SJCRH30 (cell line): ENCODE results near the gene FLT1. TPM values are rescaled to one million over a fixed set of nuclear protein-coding genes. Genes with fewer than 3 reads are reported as not detected.
A peak's percentile ranks its signal among the peaks of the same experiment; 100 is the strongest.

Experiments
- DNase-seq, 2 experiments: peaks; one replicate each; pipeline ENCODE4 v3.0.0-alpha.2; 2015 to 2020
- H3K27ac ChIP-seq: fragments of 250-450 bp; sonication (Bioruptor Pico); 2 replicates; pipeline ENCODE4 v1.5.1; 2020; ENCODE audit warnings: mild to moderate bottlenecking, moderate library complexity
- H3K27me3 ChIP-seq: fragments of 250-450 bp; sonication (Bioruptor Pico); 2 replicates; pipeline ENCODE4 v1.5.1; 2020; ENCODE audit warnings: mild to moderate bottlenecking, moderate library complexity
- H3K36me3 ChIP-seq: fragments of 250-450 bp; sonication (Bioruptor Pico); 2 replicates; pipeline ENCODE4 v1.5.1; 2020; ENCODE audit warnings: mild to moderate bottlenecking, moderate library complexity
- H3K4me1 ChIP-seq: fragments of 250-450 bp; sonication (Bioruptor Pico); 2 replicates; pipeline ENCODE4 v1.5.1; 2020; ENCODE audit warnings: mild to moderate bottlenecking, moderate library complexity
- H3K4me3 ChIP-seq: fragments of 250-450 bp; sonication (Bioruptor Pico); 2 replicates; pipeline ENCODE4 v1.5.1; 2020; ENCODE audit warnings: mild to moderate bottlenecking, moderate library complexity
- H3K9me3 ChIP-seq: fragments of 250-450 bp; sonication (Bioruptor Pico); replicated peaks from 2 replicates; pipeline ENCODE4 v1.5.1; 2020; ENCODE audit warnings: mild to moderate bottlenecking, moderate library complexity
- total RNA-seq: library from RNA; depleted of rRNA; stranded (reverse); fragments of >200 nt; shearing (Covaris generic); gene quantifications from 2 replicates; pipeline ENCODE4 v1.2.3, GENCODE V29; 2014

FLT1 gene
- total RNA-seq, 1 experiment from 2014 or later: 0.36 TPM

GRCh38 chr13:28322256-28322905 is 172.5 kb downstream of the FLT1 start:
- no peaks in the 10 kb centered on the region for H3K36me3 ChIP-seq
- H3K27me3 ChIP-seq: no peaks in the 10 kb centered on the region
- H3K9me3 ChIP-seq: no peaks in the 10 kb centered on the region
- peaks cover 38% of the 10 kb centered on the region for H3K4me1 ChIP-seq
- H3K27ac ChIP-seq: no peak overlapping the region
- no peak for DNase-seq
- H3K4me3 ChIP-seq: no peak overlapping the region

- H3K9me3 ChIP-seq: no peaks in the 10 kb centered on the region
- peak in 1 of 2 experiments; percentile 54 for DNase-seq
- no peak overlapping the region for H3K4me3 ChIP-seq
- H3K27me3 ChIP-seq: no peaks in the 10 kb centered on the region
- peaks cover 39% of the 10 kb centered on the region for H3K4me1 ChIP-seq
- no peaks in the 10 kb centered on the region for H3K36me3 ChIP-seq
- no peak overlapping the region for H3K27ac ChIP-seq
Observed at GRCh38 chr13:28321756-28322155, 173.2 kb downstream of the FLT1 start.

DNA sequence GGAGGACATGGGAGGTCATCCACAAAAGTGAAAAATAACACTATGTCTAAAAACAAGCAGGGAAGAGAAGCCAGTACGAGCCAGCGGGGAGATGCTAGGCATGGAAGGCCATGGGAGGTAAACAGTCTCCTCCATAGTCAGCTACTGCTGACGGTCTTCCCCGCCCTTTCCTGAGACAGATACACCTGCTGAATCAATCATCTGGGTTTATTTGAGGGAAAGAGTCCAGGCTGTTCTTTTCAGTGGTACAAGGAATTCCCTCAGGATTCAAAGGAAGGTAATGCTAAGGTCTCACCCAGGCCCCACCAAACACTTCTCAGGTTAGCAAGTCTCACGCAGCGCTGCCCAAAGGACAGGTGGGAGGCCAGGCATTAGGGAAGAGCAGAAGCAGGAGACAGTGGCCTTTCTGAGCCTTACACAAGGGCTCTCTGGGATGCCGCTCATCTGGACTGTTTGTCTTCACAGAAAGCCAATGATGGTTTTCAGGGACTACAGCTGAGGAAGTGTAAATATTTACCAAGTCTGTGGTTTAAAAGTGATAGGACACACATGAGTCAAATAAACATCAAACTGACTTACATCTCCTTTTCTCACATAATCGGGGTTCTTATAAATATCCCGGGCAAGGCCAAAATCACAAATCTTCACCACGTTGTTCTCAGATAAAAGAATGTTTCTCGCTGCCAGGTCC is 173.9 kb downstream of the FLT1 start:
- peak in 1 of 2 experiments; percentile 57 for DNase-seq
- peaks cover 39% of the 10 kb centered on the region for H3K4me1 ChIP-seq
- H3K27me3 ChIP-seq: no peaks in the 10 kb centered on the region
- no peak overlapping the region for H3K27ac ChIP-seq
- no peak overlapping the region for H3K4me3 ChIP-seq
- H3K36me3 ChIP-seq: no peaks in the 10 kb centered on the region
- no peaks in the 10 kb centered on the region for H3K9me3 ChIP-seq

DNA sequence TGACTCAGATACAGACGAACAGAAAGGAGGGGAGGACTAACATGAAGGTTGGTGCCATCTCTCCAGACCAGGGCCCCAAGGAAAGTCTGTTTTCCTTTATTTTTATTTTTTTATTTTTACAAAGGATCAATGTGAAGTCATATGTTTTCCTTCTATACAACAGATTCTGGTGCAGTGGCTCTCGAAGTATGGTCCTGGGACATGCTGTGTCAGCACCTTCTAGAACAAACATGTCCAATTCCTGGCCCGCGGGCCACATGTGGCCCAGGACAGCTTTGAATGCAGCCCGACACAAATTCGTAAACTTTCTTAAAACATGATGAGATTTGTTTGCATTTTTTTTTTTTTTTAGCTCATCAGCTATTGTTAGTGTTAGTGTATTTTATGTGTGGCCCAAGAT is 174.7 kb downstream of the FLT1 start:
- Histone ChIP-seq H3K4me3 (no peak overlapping the region), H3K27me3 (no peaks in the 10 kb centered on the region), H3K27ac (no peak overlapping the region), H3K9me3 (no peaks in the 10 kb centered on the region), H3K4me1 (peaks cover 39% of the 10 kb centered on the region), H3K36me3 (no peaks in the 10 kb centered on the region)
- no peak for DNase-seq

- Histone ChIP-seq H3K4me1 (peaks cover 39% of the 10 kb centered on the region), H3K36me3 (no peaks in the 10 kb centered on the region), H3K9me3 (no peaks in the 10 kb centered on the region), H3K27me3 (no peaks in the 10 kb centered on the region), H3K4me3 (no peak overlapping the region), H3K27ac (no peak overlapping the region)
- DNase-seq: no peak
Observed at GRCh38 chr13:28319528-28319927, 175.4 kb downstream of the FLT1 start.

DNA sequence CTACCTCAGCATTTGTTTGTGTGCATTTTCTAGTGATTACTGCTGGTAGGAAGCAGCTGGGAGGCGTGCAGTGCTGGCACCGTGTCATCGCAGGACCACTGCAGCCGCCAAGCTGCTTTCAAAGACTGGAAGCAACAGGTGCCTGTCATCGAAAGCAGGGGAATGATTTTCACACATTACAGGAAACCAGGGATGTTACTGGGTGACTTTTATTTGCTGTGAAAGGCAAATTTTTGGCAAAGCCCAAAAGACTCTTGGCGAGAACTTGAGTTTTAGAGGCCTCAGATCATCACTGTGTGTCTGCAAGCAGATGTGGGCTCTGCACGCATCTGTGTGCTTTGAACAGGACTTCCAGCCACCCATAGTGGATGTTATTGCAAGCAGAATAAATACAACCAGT is 176.4 kb downstream of the FLT1 start:
- Histone ChIP-seq H3K27me3 (no peaks in the 10 kb centered on the region), H3K27ac (peak overlapping the region; percentile 29), H3K9me3 (no peaks in the 10 kb centered on the region), H3K4me1 (peaks cover 39% of the 10 kb centered on the region), H3K36me3 (no peaks in the 10 kb centered on the region), H3K4me3 (no peak overlapping the region)
- DNase-seq: peak; percentile 86 to 92

GRCh38 chr13:28316836-28317235 is 178.1 kb downstream of the FLT1 start:
- Histone ChIP-seq H3K27ac (no peak overlapping the region), H3K27me3 (no peaks in the 10 kb centered on the region), H3K4me3 (no peak overlapping the region), H3K36me3 (no peaks in the 10 kb centered on the region), H3K4me1 (peaks cover 35% of the 10 kb centered on the region), H3K9me3 (no peaks in the 10 kb centered on the region)
- no peak for DNase-seq

- Histone ChIP-seq H3K27ac (no peak overlapping the region), H3K27me3 (no peaks in the 10 kb centered on the region), H3K4me3 (no peak overlapping the region), H3K4me1 (peaks cover 28% of the 10 kb centered on the region), H3K36me3 (no peaks in the 10 kb centered on the region), H3K9me3 (no peaks in the 10 kb centered on the region)
- DNase-seq: no peak
Observed at GRCh38 chr13:28316129-28316528, 178.8 kb downstream of the FLT1 start.

DNA sequence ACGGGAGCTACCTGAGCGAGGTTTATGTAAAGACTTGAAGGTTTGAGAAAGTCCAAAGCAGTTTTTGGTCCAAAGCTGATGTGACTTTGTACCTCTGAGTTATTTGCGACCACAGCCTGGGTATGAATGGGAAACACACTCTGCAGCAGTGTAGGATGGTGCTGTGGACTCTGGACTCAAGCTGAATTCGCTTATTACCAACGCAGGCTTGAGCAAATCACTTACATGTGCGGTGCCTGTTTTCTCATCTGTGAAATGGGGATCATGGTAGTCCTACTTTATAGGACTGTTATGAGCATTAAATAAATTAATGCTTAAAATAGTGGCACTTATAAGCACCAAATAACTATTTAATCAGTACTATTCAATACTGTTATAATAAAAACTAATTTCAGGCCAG is 180.0 kb downstream of the FLT1 start:
- H3K36me3 ChIP-seq: no peaks in the 10 kb centered on the region
- no peaks in the 10 kb centered on the region for H3K9me3 ChIP-seq
- no peaks in the 10 kb centered on the region for H3K27me3 ChIP-seq
- H3K4me1 ChIP-seq: peaks cover 21% of the 10 kb centered on the region
- H3K27ac ChIP-seq: no peak overlapping the region
- no peak for DNase-seq
- no peak overlapping the region for H3K4me3 ChIP-seq

DNA sequence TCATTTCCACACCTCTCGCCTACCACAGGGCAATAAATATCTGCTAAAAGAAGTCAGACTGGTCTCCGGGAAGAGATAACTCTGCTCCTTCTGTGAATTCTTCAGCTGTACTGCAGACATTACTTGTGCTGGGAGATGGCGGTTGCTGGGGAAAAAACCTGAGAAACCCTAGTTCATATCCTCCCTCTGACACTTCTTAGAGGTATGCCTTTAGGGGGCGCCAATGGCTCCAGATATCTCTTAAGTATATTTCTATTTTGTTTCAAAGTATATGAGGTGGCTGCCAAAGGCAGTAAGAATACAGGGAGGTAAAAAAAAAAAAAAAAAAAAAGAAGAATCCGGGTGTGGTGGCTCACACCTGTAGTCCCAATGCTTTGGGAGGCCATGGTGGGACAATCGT is 181.3 kb downstream of the FLT1 start:
- Histone ChIP-seq H3K4me3 (no peak overlapping the region), H3K36me3 (no peaks in the 10 kb centered on the region), H3K27me3 (no peaks in the 10 kb centered on the region), H3K9me3 (no peaks in the 10 kb centered on the region), H3K4me1 (peaks cover 11% of the 10 kb centered on the region), H3K27ac (no peak overlapping the region)
- peak in 1 of 2 experiments; percentile 42 for DNase-seq

GRCh38 chr13:28306325-28306724 is 188.6 kb downstream of the FLT1 start:
- no peak for DNase-seq
- no peaks in the 10 kb centered on the region for H3K36me3 ChIP-seq
- no peaks in the 10 kb centered on the region for H3K9me3 ChIP-seq
- H3K27ac ChIP-seq: no peak overlapping the region
- 0 out of 2 replicates have a peak, but pooled peaks cover 4% of the 10 kb centered on the region for H3K27me3 ChIP-seq
- peaks cover 6% of the 10 kb centered on the region for H3K4me1 ChIP-seq
- no peak overlapping the region for H3K4me3 ChIP-seq

DNA sequence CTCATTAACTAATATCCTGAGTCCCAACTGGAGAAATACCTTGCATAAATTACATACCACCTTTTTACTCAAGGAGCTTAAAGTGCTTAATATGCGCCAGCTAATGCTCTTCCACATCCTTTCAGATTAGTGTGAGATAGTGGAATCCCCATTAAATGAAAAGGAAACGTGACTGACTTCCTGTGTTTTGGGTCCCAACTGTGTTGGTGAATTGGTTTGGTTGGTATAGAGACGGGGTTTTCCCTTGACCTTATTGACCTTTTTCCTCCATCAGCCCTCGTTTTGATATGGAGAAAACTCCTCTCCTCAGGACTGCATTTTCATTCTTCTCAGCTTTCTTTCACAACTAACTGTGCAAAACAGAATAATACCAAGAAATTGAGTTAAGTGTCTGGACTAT is 193.1 kb downstream of the FLT1 start:
- H3K9me3 ChIP-seq: no peaks in the 10 kb centered on the region
- DNase-seq: no peak
- 0 out of 2 replicates have a peak, but pooled peaks cover 4% of the 10 kb centered on the region for H3K27me3 ChIP-seq
- peaks cover 6% of the 10 kb centered on the region for H3K4me1 ChIP-seq
- H3K4me3 ChIP-seq: no peak overlapping the region
- no peak overlapping the region for H3K27ac ChIP-seq
- H3K36me3 ChIP-seq: no peaks in the 10 kb centered on the region

DNA sequence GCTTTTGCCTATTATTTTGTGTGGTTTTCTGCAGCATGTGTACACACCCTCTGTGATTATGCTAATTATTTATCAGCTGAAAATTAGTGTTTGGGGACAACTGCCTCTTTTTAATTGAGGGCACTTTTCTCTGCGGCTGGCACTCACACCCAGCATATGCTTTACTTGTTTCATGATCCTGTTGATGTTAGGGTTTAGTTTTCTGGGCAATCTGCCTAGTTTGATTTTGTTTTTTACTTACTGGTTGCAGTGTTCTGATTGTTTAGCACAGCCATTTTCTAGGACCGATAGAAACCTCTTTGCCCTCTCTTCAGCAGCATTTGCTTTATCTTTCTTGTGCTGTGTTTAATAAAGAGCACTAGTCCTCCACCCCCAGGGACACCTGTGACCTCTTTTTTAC is 195.0 kb downstream of the FLT1 start:
- no peak for DNase-seq
- 0 out of 2 replicates have a peak, but pooled peaks cover 4% of the 10 kb centered on the region for H3K27me3 ChIP-seq
- H3K4me1 ChIP-seq: peaks cover 6% of the 10 kb centered on the region
- no peak overlapping the region for H3K4me3 ChIP-seq
- no peaks in the 10 kb centered on the region for H3K9me3 ChIP-seq
- no peak overlapping the region for H3K27ac ChIP-seq
- H3K36me3 ChIP-seq: 0 out of 2 replicates have a peak, but pooled peaks cover 3% of the 10 kb centered on the region

DNA sequence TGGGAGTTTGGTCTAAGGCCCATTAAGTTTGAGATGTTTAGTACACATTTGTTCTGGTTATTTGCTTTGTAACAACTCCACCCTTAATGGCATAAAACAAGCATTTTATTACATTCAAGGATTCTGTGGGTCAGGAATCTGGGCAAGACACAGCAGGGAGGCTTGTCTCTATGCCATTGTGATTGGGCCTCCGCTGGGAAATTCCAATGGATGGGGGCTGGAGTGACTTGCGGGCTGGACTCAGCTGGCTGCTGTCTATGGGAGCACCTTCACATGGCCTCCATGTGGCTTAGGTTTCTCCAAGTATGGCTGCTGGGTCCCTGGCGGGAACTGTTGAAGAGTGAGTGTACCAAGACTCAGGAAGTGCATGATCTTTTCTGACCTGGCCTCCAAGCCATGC is 197.6 kb downstream of the FLT1 start:
- DNase-seq: no peak
- Histone ChIP-seq H3K4me1 (no peaks in the 10 kb centered on the region), H3K27ac (no peak overlapping the region), H3K9me3 (no peaks in the 10 kb centered on the region), H3K27me3 (no peaks in the 10 kb centered on the region), H3K36me3 (peaks cover 9% of the 10 kb centered on the region), H3K4me3 (no peak overlapping the region)

- Histone ChIP-seq H3K27ac (no peak overlapping the region), H3K4me3 (no peak overlapping the region), H3K9me3 (no peaks in the 10 kb centered on the region), H3K27me3 (no peaks in the 10 kb centered on the region), H3K4me1 (no peaks in the 10 kb centered on the region), H3K36me3 (peaks cover 20% of the 10 kb centered on the region)
- DNase-seq: no peak
Observed at GRCh38 chr13:28286263-28286662, 208.7 kb downstream of the FLT1 start.

- Histone ChIP-seq H3K4me1 (no peaks in the 10 kb centered on the region), H3K4me3 (no peak overlapping the region), H3K9me3 (no peaks in the 10 kb centered on the region), H3K27ac (no peak overlapping the region), H3K36me3 (peaks cover 32% of the 10 kb centered on the region), H3K27me3 (no peaks in the 10 kb centered on the region)
- DNase-seq: no peak
Observed at GRCh38 chr13:28283600-28283999, 211.3 kb downstream of the FLT1 start.
